Endothelial cell of umbilical vein (primary cell): ENCODE measurements around the gene USF2. TPM values are rescaled to one million over a fixed set of nuclear protein-coding genes. Genes with fewer than 3 reads are reported as not detected.

Experiments used
- BruUV-seq: library from RNA; stranded (reverse); fragments of 400-500 nt; replicated peaks from 2 replicates; lab custom pipeline; 2021; lab: Mats Ljungman, UMichigan
- CTCF ChIA-PET: fragments of 300-600, 350-600 bp; sonication (Branson Sonifier 250); formaldehyde crosslinking; loops from one replicate; lab custom pipeline; 2021; ENCODE audit warnings: antibody characterized with exemption, inconsistent platforms; lab: Charles Lee
- POLR2A ChIA-PET: fragments of 300-600, 350-600 bp; sonication (Branson Sonifier 250); formaldehyde crosslinking; loops from one replicate; lab custom pipeline; 2021; ENCODE audit warnings: antibody characterized with exemption, inconsistent platforms; lab: Charles Lee
- DNase-seq: peaks from one replicate; pipeline ENCODE4 v3.0.0-alpha.2; 2011; ENCODE audit warnings: low read depth, low spot score
- FAIRE-seq: peaks from 2 replicates; lab custom pipeline; 2011; peaks lifted over from hg19 to GRCh38; lab: Jason Lieb, UNC
- H2AFZ ChIP-seq: 2 replicates; pipeline ENCODE4 v1.6.0; 2012; ENCODE audit warnings: low read depth, low read length, control low read depth, inconsistent platforms
- H3K27ac ChIP-seq: 2 replicates; pipeline ENCODE4 v1.5.1; 2011; ENCODE audit warnings: low read depth, mild to moderate bottlenecking, control low read depth, low read length, moderate library complexity; ENCODE audit not compliant: insufficient read depth
- H3K27me3 ChIP-seq, 2 experiments: 2 replicates each; pipeline versions ENCODE4 v1.6.0 to v1.6.1; 2011; ENCODE audit warnings: low read length in 2 of 2, mixed read lengths in 1 of 2; ENCODE audit not compliant: control insufficient read depth in 2 of 2, insufficient read depth in 2 of 2
- H3K36me3 ChIP-seq, 2 experiments: 2 replicates in 1 of 2; 3 replicates in 1 of 2; pipeline ENCODE4 v1.5.1; 2011; ENCODE audit warnings: low read length in 2 of 2, mild to moderate bottlenecking in 1 of 2, moderate library complexity in 1 of 2; ENCODE audit not compliant: control insufficient read depth in 2 of 2, insufficient read depth in 2 of 2; ENCODE audit errors: extremely low read depth in 1 of 2
- H3K4me1 ChIP-seq: 3 replicates; pipeline ENCODE4 v1.5.1; 2011; ENCODE audit warnings: mild to moderate bottlenecking, low read length; ENCODE audit not compliant: control insufficient read depth, insufficient read depth; ENCODE audit errors: extremely low read depth
- H3K4me2 ChIP-seq: 2 replicates; pipeline ENCODE4 v1.6.1; 2011; ENCODE audit warnings: low read length, control low read depth, mixed read lengths; ENCODE audit not compliant: insufficient read depth
- H3K4me3 ChIP-seq, 3 experiments: fragments of 200-600 bp in 1 of 3; sonication (generic), shearing (Covaris generic) in 1 of 3; replicated peaks in 1 of 3; 2 replicates each; pipeline ENCODE4 v1.5.1; 2011 to 2016; ENCODE audit warnings: control low read depth in 3 of 3, low read length in 3 of 3, mild to moderate bottlenecking in 2 of 3, inconsistent platforms in 1 of 3, low read depth in 1 of 3, moderate library complexity in 1 of 3; ENCODE audit not compliant: insufficient read depth in 1 of 3
- H3K79me2 ChIP-seq: 2 replicates; pipeline ENCODE4 v1.6.0; 2012; ENCODE audit warnings: low read length, inconsistent platforms; ENCODE audit not compliant: control insufficient read depth, insufficient read depth
- H3K9ac ChIP-seq: replicated peaks from 2 replicates; pipeline ENCODE3; 2011; ENCODE audit warnings: low read length, control low read depth; ENCODE audit not compliant: insufficient read depth; ENCODE audit errors: extremely low read depth
- H3K9me1 ChIP-seq: replicated peaks from 3 replicates; pipeline ENCODE4 v1.6.0; 2011; ENCODE audit warnings: mild to moderate bottlenecking, low read length; ENCODE audit not compliant: control insufficient read depth, insufficient read depth; ENCODE audit errors: extremely low read depth
- H3K9me3 ChIP-seq: replicated peaks from 2 replicates; pipeline ENCODE4 v1.5.1; 2012; ENCODE audit warnings: low read length, inconsistent platforms; ENCODE audit not compliant: control insufficient read depth, insufficient read depth
- H4K20me1 ChIP-seq: replicated peaks from 2 replicates; pipeline ENCODE3; 2011; ENCODE audit warnings: mild to moderate bottlenecking, low read length; ENCODE audit not compliant: control insufficient read depth, insufficient read depth; ENCODE audit errors: extremely low read depth
- EZH2 ChIP-seq: IDR thresholded peaks from 2 replicates; pipeline ENCODE4 v1.6.1; 2012; ENCODE audit warnings: borderline replicate concordance, low read depth, mild to moderate bottlenecking, moderate library complexity, low read length, inconsistent platforms; ENCODE audit not compliant: severe bottlenecking
- FOS ChIP-seq: IDR thresholded peaks from 2 replicates; pipeline ENCODE4 v1.6.1; 2011; ENCODE audit warnings: mild to moderate bottlenecking, low read length, moderate library complexity, borderline replicate concordance; ENCODE audit not compliant: insufficient read depth
- GATA2 ChIP-seq: IDR thresholded peaks from 2 replicates; pipeline ENCODE4 v1.7.0; 2011; ENCODE audit warnings: low read depth, mild to moderate bottlenecking, moderate library complexity, mixed read lengths, low read length; ENCODE audit not compliant: insufficient read length, insufficient read depth
- JUN ChIP-seq: IDR thresholded peaks from 2 replicates; pipeline ENCODE4 v1.6.1; 2011; ENCODE audit warnings: borderline replicate concordance, low read depth; ENCODE audit not compliant: insufficient read length, insufficient read depth
- MYC ChIP-seq: IDR thresholded peaks from one replicate; pipeline ENCODE4 v1.6.1; 2011; ENCODE audit warnings: mild to moderate bottlenecking, low read depth, low read length
- POLR2A ChIP-seq: IDR thresholded peaks from 2 replicates; pipeline ENCODE4 v1.6.1; 2012; ENCODE audit warnings: low read depth, mild to moderate bottlenecking, control low read depth, low read length
- POLR2AphosphoS5 ChIP-seq: IDR thresholded peaks from 2 replicates; pipeline ENCODE4 v1.6.1; 2012; ENCODE audit warnings: low read depth, mild to moderate bottlenecking, control low read depth, low read length, moderate library complexity; ENCODE audit not compliant: insufficient read depth
- dilution Hi-C: fragments of 300-500 bp; cut with MboI; formaldehyde crosslinking; loops from one replicate; pipeline ENCODE4 v1.15.0; 2019; ENCODE audit warnings: low sequenced_read_pairs; ENCODE audit not compliant: extremely low pct_ligation_motif_present
- intact Hi-C: fragments of 100-400 bp; cut with micrococcal nuclease; formaldehyde crosslinking; loops from one replicate; pipeline ENCODE4 v1.10.0; 2022
- polyA plus RNA-seq, 4 experiments: library from polyadenylated mRNA; depleted of rRNA in 3 of 4; stranded (reverse) in 3 of 4; unstranded in 1 of 4; fragments of >200 nt; gene quantifications; 2 replicates each; pipeline versions ENCODE4 v1.2.1 to v1.2.3, GENCODE V29; 2011 to 2012; ENCODE audit warnings: missing spikeins in 1 of 4
- total RNA-seq: library from RNA; stranded (reverse); gene quantifications from 2 replicates; pipeline ENCODE4 v1.2.3, GENCODE V29; 2021
- TF ChIP-seq, protein P1 (sequence below): IDR thresholded peaks from 2 replicates; pipeline ENCODE4 v1.6.1; 2011; ENCODE audit not compliant: insufficient read depth, insufficient read length
- TF ChIP-seq, protein P2 (sequence below), 2 donors: IDR thresholded peaks; 1 replicate in 1 of 2; 2 replicates in 1 of 2; pipeline ENCODE4 v1.5.1; 2011; ENCODE audit warnings: low read length in 2 of 2, mild to moderate bottlenecking in 2 of 2, moderate library complexity in 2 of 2, control low read depth in 1 of 2, inconsistent platforms in 1 of 2, low read depth in 1 of 2; ENCODE audit not compliant: insufficient read depth in 1 of 2; ENCODE audit errors: extremely low read depth in 1 of 2

Gene USF2
- total and polyA plus RNA-seq, 2 donors (not counting 3 experiments of a cell fraction or from before 2014, with no cell fraction given): 75.0 to 76.8 TPM

DNA sequence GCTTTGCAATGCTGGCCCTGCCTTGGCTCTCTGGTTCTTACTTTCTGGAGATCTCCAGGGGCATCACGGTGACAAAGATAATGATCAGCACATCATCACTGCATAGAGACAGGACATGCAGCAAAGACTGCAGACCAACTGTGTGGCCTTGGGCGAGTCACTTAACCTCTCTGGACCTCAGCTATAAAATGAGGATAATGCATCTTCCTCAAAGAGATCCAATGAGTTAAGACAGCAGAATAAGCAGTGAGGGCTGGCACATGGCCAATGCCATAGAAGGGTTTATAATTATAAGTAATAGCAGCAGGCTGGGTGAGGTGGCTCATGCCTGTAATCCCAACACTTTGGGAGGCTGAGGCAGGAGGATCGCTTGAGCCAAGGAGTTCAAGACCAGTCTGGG lies 25.6 kb downstream of the USF2 start:
- ChIA-PET CTCF (interaction anchor here (1.4 kb wide), 1 partner anchor 19 kb away, joined by 3 read pairs; no protein-coding TSS in a partner anchor), POLR2A (no interaction called here)
- H3K27me3 ChIP-seq: no peaks in the 10 kb centered on the region
- no TSS peak for BruUV-seq
- H3K4me1 ChIP-seq: no peaks in the 10 kb centered on the region
- H2AFZ ChIP-seq: no peak overlapping the region
- H3K79me2 ChIP-seq: no peaks in the 10 kb centered on the region
- no peak overlapping the region for H3K27ac ChIP-seq
- no peaks in the 10 kb centered on the region for H3K36me3 ChIP-seq
- no peaks in the 10 kb centered on the region for H3K9me3 ChIP-seq
- DNase-seq (no peak), FAIRE-seq (no peak)
- dilution Hi-C loops (no loop called here), intact Hi-C loops (no loop called here)
- no peak overlapping the region for H3K4me3 ChIP-seq
- H3K9ac ChIP-seq: no peak overlapping the region
- H3K4me2 ChIP-seq: no peak overlapping the region
- H4K20me1 ChIP-seq: no peaks in the 10 kb centered on the region
- no peak for TF ChIP-seq POLR2A
- no peak for TF ChIP-seq GATA2
- TF ChIP-seq POLR2AphosphoS5: no peak
- TF ChIP-seq FOS: no peak
- TF ChIP-seq MYC: no peak
- TF ChIP-seq EZH2: no peak
- TF ChIP-seq, protein P1, sequence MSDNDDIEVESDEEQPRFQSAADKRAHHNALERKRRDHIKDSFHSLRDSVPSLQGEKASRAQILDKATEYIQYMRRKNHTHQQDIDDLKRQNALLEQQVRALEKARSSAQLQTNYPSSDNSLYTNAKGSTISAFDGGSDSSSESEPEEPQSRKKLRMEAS: no peak
- TF ChIP-seq JUN: no peak
- TF ChIP-seq, protein P2, sequence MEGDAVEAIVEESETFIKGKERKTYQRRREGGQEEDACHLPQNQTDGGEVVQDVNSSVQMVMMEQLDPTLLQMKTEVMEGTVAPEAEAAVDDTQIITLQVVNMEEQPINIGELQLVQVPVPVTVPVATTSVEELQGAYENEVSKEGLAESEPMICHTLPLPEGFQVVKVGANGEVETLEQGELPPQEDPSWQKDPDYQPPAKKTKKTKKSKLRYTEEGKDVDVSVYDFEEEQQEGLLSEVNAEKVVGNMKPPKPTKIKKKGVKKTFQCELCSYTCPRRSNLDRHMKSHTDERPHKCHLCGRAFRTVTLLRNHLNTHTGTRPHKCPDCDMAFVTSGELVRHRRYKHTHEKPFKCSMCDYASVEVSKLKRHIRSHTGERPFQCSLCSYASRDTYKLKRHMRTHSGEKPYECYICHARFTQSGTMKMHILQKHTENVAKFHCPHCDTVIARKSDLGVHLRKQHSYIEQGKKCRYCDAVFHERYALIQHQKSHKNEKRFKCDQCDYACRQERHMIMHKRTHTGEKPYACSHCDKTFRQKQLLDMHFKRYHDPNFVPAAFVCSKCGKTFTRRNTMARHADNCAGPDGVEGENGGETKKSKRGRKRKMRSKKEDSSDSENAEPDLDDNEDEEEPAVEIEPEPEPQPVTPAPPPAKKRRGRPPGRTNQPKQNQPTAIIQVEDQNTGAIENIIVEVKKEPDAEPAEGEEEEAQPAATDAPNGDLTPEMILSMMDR (IDR thresholded peaks at IDR 0.05; ENCODE audit: extremely low read depth in 1 of 2, insufficient read depth in 1 of 2, low read depth in 1 of 2, low read length in 2 of 2): no peak
- no peaks in the 10 kb centered on the region for H3K9me1 ChIP-seq
